Astrocyte of the hippocampus (primary cell): ENCODE measurements around the gene FAM110A.
"Not testable (repeated sequence)": the region's sequence is repeated elsewhere in the genome, so short reads cannot be mapped to it uniquely, and the experiment has no call there.

ENCODE experiments used
- DNase-seq: peaks from one replicate; pipeline ENCODE4 v3.0.0; 2011; ENCODE audit warnings: low read depth, low spot score

Gene FAM110A

DNA sequence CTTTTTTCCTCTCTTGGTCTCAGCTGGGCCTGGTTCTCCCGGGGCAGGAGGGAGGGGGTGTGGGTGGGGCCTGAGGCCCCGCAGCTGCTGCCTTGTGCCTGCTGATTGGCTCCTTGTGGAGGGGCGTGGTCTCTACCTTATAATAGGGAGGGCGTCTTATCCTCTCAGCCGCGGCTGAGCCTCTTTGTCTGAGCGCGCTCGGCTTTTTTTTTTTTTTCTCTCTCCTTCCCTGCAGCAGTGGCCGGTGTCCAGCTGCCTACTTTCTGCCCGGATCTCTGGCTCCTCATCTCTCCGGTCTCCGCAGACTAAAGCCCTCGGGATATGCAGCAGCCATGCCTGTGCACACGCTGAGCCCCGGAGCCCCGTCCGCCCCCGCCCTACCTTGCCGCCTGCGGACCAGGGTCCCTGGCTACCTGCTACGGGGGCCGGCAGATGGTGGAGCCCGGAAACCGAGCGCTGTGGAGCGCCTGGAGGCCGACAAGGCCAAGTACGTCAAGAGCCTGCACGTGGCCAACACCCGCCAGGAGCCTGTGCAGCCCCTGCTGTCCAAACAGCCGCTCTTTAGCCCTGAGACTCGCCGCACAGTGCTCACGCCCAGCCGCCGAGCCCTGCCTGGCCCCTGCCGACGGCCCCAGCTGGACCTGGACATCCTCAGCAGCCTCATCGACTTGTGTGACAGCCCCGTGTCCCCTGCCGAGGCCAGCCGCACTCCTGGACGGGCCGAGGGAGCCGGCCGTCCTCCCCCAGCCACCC, 11.1 kb downstream of the FAM110A start:
- DNase-seq, result peak; percentile 96

DNA sequence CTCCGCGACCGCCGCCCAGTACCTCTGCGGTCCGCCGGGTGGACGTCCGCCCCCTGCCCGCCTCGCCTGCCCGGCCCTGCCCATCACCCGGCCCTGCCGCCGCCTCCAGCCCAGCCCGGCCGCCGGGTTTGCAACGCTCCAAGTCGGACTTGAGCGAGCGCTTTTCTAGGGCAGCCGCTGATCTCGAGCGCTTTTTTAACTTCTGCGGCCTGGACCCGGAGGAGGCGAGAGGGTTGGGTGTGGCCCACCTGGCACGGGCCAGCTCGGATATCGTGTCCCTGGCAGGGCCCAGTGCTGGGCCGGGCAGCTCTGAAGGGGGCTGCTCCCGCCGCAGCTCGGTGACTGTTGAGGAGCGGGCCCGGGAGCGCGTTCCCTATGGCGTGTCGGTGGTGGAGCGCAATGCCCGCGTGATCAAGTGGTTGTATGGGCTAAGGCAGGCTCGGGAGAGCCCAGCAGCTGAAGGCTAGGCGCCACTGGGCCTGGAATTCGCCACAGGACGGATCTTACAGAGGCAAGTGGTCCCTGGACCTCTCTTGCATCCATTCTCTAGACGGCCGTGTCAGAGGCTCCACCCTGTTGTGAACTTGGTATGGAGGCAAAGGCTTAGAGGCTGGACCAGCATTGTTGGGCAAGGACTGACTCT, 11.8 kb downstream of the FAM110A start:
- no peak for DNase-seq

DNA sequence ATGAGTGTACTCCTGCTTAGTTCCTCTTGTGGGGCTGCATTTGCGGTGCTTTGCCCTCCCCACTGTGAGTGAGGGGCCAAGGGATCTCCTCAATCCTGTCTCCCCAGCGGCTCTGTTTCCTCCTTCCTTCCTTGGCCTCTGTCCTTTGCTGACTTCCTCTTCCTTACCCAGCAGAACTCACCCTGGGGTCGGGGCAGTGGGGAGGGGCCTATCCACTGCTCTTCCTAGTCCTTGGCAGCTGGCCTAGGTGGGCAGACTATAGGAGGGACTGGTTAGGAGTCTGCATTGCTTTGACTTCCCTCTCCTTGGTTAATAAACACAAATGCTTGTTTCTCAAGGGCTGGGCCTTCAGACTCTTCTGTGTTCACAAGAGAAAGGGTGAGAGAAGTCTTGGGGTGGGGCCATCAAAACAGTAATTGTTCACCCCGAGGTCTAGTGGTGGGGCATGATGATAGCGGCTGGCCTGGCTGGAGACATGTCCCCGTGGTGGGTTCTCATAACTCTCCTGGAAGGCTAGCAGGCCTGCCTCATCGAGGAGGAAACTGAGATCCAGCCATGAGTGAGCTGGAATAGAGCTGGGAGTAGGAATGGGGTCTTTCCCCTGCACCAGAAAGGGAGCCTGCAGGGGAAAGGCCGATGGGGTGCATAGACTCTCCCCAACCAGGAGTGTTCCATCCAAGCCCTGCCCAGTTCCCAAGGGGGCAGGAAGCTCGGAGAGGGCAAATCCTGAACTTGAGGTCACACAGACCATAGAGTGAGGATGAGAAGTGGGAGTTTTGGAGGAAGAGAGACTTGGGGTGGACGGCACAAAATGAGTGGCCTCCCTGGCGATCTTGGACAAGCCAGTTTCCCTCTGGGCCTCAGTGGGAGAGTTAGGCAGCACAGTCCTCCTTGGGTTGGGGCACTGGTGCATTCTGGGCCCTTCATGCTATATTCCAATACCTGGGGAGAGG, 12.7 kb downstream of the FAM110A start:
- no peak for DNase-seq

DNA sequence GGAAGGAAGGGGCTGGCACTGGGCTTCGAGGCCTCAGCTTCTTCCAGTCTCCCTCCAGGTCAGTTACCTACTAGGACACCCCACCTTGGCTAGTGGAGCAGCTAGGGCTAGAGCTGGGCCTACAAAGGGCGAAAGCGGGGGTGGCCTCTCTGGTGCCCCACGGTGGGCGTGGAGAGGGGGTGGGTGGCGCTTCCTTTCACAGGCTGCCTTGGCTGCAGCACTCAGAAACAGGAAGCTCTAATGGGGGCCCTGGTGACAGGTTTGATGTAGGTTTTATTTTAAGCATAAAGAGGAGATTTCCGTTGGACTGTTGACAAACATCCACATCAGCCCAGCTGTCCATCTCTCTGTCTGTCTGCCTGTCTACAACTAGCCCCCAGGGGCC, 13.4 kb downstream of the FAM110A start:
- DNase-seq, result no peak

DNA sequence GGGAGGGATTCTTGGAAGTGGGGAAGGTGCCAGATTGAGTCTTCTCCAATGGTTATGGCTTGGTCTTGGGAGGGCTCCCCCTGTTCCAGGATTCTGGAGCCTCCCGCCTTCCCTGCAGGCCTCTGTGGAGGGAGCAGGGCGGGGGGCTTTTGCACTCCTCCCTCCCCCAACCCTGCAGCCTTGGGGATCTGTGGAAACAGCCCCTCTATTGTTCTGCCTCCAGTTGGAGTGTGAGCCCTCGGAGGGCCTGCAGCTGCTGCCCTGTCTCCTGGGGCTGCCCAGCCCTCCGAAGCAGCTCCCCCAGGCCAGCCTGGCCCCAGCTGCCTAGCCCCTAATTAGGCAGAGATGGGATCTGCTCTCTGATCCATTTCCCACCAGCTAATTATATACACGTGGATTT, 14.7 kb downstream of the FAM110A start:
- no peak for DNase-seq

DNA sequence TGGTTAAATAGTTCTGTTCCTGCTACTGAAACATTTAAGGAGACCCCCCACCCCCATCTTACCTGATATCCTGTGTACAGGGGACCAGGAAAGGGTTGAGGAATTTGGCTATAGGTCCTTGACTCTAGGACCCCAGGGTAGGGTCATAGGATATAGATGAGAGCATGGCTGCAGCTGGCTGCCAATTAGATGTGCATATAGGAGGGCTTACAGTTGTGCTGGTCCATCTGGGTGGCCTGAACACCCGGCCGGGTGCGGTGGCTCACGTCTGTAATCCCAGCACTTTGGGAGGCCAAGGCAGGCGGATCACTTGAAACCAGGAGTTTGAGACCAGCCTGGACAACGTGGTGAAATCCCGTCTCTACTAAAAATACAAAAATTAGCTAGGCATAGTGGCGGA, 15.2 kb downstream of the FAM110A start:
- DNase-seq, result not testable (repeated sequence)

DNA sequence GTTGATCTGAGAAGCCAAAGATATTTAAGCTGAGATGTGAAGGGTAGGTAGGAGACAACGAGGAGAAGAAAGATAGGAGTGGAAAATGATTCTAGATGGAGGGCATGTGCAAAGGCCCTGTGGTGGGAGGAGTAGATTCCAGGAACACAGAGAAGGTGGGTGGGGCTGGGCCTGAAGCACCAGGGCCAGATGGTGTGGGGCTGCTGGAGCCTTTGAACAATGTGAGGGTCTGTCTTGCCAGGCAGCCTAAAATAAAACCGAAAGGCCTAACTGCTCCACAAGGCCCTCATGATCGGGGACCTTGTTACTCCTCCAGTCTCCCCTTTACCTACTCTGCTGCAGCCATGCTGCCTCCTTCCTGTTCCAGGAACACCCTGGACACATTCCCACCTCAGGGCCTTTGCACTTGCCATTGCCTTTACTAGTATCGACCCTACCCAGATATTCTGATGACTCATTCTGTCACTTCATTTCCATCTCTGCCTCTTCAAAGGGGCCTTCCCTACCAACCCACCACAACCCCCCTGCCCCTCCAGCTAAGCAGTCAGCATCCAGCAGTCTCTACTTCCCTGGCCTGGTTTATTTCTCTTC, 20.0 kb downstream of the FAM110A start:
- no peak for DNase-seq

DNA sequence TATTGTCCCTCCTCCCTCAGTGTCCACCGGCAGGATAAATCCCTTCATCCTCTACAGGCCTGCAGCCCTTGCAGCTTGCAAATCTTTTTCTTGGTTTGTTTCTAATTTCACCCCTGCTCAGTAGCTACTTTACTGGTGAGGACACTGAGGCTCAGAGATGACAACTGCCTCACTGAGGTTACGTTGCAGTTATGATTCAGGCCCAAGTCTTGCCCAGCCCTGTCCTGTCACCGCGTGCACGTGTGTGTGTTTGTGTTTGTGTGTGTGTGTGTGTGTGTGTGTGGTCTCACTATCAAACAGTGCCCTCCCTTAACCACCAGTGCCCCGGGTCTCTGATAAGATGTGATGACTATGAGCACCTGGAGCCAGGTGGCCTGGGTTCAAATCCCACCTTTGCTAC, 21.1 kb downstream of the FAM110A start:
- DNase-seq, result no peak

DNA sequence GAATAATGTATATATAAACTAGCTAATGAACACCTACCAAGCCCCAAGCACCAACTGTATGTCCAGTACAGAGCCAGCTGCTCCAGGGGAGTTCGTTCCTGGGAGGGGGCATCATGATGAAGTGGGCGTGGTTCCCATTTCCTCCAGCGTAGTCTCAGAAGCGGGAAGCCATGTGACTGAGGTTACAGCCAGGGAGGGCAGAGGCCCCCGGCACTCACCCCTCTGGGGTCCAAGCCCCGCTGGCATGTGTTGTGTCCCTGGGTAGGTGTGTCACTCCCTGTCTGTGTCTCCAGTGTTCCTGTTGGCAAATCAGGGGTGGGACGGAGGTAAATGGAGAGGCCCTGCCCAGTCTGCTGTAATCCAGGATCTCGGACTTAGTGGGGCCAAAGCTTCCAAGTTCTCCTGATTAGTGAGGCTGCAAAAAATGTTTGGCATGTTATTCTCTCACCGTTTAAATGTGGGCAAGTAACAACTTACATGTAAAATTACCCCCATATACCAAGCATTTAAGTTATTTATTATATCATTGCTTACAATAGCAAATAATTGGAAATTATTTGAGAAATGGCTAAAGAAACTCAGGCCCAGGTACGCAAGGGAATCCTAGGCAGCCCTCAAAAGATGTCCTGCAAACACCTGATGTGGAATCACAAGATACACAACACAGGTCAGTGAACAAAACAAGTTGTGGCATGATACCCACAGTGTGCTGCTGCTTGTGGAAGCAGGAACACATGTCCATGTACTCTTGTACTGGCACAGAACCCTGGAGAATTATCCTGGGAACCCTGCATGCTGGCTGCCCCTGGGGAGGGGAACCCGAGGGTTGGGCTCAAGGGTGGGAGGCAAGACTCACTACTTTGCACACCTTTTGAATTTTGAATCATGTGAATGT, 22.2 kb downstream of the FAM110A start:
- peak; percentile 46 for DNase-seq

DNA sequence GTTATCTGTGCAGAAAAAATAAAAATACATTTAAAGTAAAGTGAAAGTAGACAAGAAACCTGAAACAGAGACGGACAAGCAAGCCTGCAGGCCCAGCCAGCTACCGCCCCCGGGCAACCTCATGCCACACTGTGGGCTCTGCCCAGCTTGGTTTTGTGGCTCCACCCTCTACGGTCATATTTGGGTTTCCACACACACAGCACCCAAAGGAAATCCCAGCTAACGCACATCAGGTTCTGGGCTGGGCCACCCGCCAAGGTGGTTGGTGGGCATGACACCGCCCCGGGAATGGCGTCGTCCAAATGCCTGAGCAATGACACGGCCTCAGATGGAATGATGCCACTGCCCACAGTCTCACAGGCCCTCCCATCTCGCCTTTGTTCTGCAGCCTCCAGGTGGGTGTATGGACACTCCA, 22.9 kb downstream of the FAM110A start:
- peak; percentile 96 for DNase-seq

DNA sequence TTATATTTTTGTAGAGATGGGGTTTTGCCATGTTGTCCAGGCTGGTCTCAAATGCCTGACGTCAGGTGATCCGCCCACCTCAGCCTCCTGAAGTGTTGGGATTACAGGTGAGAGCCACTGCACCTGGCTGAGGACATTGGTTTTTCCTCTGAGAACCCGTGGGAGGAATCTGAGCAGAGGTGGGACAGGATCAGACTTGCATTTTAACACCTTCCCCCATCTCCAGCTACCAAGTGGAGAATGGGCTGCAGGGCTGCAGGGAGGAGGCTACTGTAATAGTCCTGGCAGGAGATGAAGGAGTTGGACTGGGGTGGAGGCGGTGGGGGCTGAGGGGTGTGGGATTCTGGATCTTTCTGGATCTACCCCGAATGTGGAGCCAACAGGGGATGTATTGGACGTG, 24.5 kb downstream of the FAM110A start:
- no peak for DNase-seq

DNA sequence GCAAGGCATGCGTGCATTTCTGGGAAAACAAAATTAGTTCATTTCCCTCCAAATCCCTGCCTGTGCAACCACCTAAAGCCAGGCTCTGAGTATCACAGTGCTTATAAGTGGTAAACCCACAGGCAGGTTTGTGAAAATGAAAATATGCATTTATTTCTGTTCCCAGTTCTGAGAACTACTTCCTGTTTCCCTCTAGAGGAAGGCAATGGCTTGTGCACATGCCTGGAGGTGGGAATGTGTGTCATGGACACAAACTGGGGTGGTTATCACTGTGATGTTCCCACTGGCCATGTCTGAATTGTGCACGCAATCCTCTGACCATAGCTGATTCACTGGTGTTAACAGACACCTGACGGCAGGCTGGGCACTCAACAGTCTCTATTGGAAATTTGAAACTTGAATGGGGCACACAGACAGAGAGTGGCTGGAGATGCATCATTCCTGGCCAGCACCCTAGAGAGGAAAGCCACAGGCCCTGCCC, 26.3 kb downstream of the FAM110A start:
- no peak for DNase-seq

DNA sequence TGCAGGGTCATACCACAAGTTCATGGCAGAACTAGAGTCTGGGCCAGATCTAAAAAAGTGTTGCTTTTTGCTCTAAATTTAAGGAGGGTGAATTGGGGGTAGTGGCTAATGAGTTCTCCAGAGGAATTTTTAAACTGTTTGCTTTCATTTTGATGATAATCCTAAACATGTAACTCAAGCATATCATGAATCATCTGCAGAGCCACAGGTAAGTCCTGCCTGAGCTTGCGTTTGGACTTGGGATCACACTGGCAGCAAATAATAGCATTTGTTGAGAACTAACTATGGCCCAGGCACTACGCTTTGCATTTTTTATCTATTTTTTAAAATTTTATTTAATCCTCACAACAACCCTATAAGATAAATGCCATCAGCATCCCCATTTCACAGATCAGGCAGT, 27.4 kb downstream of the FAM110A start:
- no peak for DNase-seq

DNA sequence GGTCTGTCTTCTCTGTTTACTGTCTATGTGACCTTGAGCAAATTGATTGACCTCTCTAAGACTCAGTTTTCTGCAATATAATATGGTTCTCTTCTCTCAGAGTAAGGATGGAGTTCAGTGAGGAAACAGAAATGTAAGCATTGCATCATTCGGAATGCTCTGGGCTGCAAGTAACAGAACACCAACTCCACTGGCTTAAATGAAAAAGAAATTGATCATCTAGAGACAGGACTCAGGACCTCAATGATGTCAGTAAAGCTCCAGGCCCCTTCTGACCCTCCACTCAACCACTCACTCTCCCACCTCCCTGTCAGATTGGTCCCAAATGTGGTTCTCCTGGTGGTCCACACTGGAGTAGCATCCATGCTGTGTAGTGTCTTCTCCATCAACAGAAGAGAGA, 31.9 kb downstream of the FAM110A start:
- DNase-seq, result no peak

DNA sequence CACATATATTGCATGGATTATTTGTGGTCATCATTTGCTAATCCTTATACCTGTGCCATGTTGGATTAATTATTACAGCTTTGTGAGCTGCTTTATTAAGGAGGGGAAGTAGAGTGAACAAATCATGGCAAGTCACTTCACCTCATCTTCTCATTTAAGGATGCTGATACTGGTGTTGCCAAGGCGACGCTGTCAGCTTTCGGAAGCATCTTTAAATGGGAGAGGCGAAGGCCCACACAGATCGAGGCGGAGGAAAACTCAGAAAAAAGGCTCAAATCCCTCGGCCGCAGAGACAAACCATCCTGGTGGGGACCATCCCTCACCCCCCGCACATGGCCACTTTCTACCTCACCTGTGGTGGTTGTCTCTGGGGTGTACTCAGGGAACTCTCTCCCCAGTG, 34.8 kb downstream of the FAM110A start:
- no peak for DNase-seq

DNA sequence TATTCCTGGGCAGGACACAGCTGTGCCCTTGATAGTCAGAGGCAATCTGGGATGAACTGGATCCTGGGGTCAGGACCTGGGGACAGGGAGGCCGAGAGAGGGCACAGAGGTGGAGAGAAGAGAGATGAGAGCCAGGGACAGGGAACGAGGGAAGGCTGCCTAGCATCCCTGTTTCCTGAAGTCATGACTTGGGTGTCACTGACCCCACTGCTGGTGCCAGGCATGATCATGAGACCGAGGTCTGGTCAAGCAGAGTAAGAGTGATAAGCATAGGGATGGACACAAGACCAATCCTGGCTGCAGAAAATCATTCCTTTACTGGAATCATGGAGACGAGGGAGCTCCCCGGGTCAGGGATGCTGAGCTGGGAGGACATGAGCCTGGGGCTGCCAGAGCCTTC, 36.1 kb downstream of the FAM110A start:
- no peak for DNase-seq

DNA sequence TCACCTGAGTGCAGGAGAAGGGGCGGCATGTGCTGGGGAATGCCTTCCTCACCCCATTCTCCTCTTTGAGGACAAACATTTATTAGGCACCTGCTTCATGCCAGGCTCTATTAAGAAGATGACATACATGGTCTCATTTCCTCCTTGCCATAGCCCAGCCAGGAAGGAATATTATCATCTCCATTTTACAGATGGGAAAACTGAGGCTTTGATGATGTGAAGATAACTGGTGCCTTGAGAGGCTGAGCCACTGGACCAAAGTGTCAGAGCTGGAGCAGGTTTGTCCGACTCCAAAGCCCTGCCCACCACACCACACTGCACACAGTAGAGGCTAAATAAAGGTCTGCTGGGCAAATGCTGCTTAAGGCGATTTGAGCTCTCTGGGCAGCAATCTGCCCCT, 37.2 kb downstream of the FAM110A start:
- no peak for DNase-seq

DNA sequence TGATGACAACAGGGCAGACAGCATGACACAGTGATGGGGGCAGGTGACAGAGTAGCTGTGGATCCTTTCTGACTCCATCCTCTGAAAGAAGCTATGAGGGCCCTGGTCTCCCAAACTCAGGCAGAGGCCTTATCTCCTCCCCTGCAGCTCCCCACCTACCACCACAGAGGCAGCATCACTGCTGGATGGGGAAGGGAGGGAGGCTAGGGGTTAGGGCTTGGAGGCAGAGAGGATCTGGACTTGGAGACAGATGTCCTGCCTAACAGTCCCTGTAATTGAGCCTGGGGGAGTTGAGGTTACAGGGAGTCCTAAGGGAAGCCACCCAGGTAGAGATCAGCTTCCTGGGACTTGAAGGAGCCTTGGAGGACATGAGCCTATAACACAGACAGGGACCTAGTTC, 37.9 kb downstream of the FAM110A start:
- no peak for DNase-seq

DNA sequence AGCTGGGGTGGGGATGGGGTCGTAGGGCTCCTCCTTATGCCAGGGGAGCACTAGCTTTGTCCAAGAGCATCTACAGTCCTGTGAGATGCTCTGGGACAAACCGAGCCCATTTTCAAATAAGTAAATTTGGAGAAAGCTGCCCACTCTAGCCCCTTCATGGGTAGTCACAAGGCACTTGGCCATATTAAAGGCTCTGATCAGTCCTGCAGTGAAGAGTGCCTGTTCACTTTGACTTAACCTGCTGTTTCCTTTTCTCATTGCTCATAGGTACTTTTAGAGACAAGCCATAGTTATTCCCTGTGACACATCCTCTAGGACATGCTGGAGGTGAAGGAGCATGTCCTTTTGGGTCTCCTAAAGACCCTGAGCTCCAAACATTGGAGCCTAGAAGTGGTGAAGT, 38.4 kb downstream of the FAM110A start:
- DNase-seq, result no peak

DNA sequence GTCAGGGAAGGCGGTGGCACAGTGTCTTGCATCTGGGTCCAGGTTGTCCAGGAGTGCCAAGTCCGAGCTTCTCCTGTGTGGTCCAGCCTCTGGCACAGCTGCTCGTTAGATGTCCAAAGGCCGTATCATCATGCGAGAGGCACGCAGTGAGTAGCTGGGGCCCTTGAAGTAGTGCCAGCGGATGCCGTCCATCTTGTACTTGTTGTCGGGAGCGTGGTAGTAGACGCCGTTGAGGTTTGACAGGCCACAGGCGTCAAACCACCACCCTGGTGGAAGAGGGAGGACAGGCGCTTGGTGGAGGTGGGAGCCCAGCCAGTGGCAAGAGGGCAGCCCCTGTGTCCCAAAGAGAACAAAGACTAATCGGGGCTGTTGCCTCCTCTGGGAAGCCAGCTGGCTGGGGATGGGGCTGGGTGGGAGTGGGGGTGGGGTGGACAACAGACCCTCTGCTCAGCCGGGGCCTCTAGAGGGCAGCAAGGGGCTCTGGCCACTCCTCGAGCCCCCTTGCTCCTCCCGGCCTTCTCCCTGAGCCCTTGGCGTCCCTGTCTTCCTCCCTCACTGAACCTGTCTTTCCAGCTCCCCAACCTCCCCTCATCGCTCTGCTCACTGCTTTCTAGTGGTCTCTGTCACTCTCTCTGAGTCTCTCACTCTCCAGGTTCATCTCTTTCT, 39.5 kb downstream of the FAM110A start:
- DNase-seq, result no peak
